BE2C (cell line): Measurements from ENCODE around the gene NAA11.

Experiments
- DNase-seq: peaks from one replicate; pipeline ENCODE4 v3.0.0-alpha.2; 2020
- H3K27me3 ChIP-seq: fragments of 250-450 bp; sonication (Bioruptor Pico); 2 replicates; pipeline ENCODE4 v1.5.1; 2020; ENCODE audit warnings: mild to moderate bottlenecking
- H3K36me3 ChIP-seq: fragments of 250-450 bp; sonication (Bioruptor Pico); 2 replicates; pipeline ENCODE4 v1.5.1; 2020; ENCODE audit warnings: mild to moderate bottlenecking
- H3K4me1 ChIP-seq: fragments of 250-450 bp; sonication (Bioruptor Pico); 2 replicates; pipeline ENCODE4 v1.5.1; 2020
- H3K4me3 ChIP-seq: 2 replicates; pipeline ENCODE4 v1.5.1; 2011; ENCODE audit warnings: low read depth, low read length
- H3K9me3 ChIP-seq: fragments of 250-450 bp; sonication (Bioruptor Pico); 2 replicates; pipeline ENCODE4 v1.5.1; 2020
- TF ChIP-seq, protein P1 (sequence below): IDR thresholded peaks from 2 replicates; pipeline ENCODE4 v1.5.1; 2012; ENCODE audit warnings: mild to moderate bottlenecking, low read depth, low read length

The NAA11 gene

DNA sequence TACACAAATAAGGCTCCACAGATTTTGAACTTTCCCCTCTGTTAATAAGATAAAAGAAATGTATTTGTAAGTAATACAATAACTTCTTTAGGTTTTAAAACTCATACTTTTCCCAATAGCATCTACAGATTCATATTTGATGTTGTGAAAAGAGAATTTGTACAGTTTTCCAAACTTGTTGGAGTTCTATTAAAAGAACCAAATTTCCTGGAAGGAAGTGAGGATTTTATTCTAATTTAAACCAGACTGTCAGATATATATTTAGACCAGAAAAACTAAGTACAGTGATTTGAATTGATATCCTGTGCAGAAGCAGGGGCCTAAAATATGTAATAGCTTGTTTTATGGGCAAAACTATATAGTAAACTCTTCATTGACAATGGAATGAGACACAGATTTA, 53.7 kb downstream of the NAA11 start:
- Histone ChIP-seq H3K36me3 (no peaks in the 10 kb centered on the region), H3K4me1 (peaks cover 6% of the 10 kb centered on the region), H3K9me3 (no peaks in the 10 kb centered on the region), H3K27me3 (no peaks in the 10 kb centered on the region), H3K4me3 (no peak overlapping the region)
- TF ChIP-seq, protein P1, sequence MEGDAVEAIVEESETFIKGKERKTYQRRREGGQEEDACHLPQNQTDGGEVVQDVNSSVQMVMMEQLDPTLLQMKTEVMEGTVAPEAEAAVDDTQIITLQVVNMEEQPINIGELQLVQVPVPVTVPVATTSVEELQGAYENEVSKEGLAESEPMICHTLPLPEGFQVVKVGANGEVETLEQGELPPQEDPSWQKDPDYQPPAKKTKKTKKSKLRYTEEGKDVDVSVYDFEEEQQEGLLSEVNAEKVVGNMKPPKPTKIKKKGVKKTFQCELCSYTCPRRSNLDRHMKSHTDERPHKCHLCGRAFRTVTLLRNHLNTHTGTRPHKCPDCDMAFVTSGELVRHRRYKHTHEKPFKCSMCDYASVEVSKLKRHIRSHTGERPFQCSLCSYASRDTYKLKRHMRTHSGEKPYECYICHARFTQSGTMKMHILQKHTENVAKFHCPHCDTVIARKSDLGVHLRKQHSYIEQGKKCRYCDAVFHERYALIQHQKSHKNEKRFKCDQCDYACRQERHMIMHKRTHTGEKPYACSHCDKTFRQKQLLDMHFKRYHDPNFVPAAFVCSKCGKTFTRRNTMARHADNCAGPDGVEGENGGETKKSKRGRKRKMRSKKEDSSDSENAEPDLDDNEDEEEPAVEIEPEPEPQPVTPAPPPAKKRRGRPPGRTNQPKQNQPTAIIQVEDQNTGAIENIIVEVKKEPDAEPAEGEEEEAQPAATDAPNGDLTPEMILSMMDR, result no peak
- no peak for DNase-seq

DNA sequence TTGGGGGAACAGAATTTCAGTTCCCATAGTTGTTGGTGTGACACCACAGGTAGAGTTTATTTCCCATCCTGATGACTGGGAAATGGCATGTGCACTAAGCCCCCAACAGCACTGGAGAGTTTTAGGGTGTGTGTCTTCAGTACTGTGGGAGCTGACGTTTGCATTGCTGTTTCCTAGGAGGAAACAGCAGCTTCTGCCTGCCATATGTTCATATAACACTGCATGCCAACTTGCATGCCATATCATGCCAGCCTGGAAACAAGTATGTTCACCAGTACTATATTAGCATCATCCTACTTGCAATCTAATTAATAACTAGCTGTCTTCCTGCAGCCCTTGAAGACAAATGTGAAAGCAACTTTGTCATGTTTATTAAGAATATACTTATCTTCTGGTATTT, 58.2 kb downstream of the NAA11 start:
- H3K27me3 ChIP-seq, result no peaks in the 10 kb centered on the region

More for the DNA sequence above, 58.2 kb downstream of the NAA11 start:
- no peak for DNase-seq
- Histone ChIP-seq H3K9me3 (no peaks in the 10 kb centered on the region), H3K36me3 (no peaks in the 10 kb centered on the region), H3K4me1 (no peaks in the 10 kb centered on the region), H3K4me3 (no peak overlapping the region)
- TF ChIP-seq, protein P1, result no peak
